KOPT-K1 (cell line): ENCODE results near the gene FXYD4.

Experiments
- H3K27ac ChIP-seq: fragments of 200-600 bp; sonication (generic); 2 replicates; pipeline ENCODE4 v1.5.1; 2016; ENCODE audit warnings: antibody characterized with exemption, mild to moderate bottlenecking, low read depth, low read length; ENCODE audit not compliant: poor library complexity, severe bottlenecking
- H3K36me3 ChIP-seq: fragments of 200-600 bp; sonication (generic); 2 replicates; pipeline ENCODE4 v1.5.1; 2017; ENCODE audit warnings: antibody characterized with exemption, mild to moderate bottlenecking, low read length, moderate library complexity; ENCODE audit not compliant: insufficient read depth
- H3K9me3 ChIP-seq: fragments of 200-600 bp; sonication (generic); 2 replicates; pipeline ENCODE4 v1.5.1; 2017; ENCODE audit warnings: antibody characterized with exemption, low read length, mild to moderate bottlenecking; ENCODE audit not compliant: insufficient read depth, poor library complexity, severe bottlenecking

FXYD4 gene

GRCh38 chr10:43339136-43339535, 32.3 kb upstream of the FXYD4 start:
- no peaks in the 10 kb centered on the region for H3K36me3 ChIP-seq
- H3K27ac ChIP-seq, result no peak overlapping the region
- no peaks in the 10 kb centered on the region for H3K9me3 ChIP-seq

DNA sequence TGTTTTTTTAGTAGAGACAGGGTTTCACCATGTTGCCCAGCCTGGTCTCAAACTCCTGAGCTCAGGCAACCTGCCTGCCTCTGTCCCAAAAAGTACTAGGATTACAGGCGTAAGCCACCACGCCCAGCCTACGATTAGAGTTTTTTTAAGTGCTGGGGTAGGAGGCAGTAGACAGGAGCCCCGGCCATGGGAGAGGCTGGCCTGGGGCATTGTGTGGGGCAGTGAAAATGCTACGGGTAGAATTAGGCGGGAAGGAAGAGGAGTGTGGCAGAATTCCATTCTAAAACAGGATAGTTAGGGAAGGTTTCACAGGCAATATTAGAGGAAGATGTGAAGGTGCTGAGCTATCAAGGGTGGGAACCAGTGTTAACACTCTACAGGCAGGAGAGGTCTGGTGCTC, 31.3 kb upstream of the FXYD4 start:
- no peaks in the 10 kb centered on the region for H3K36me3 ChIP-seq
- H3K9me3 ChIP-seq, result no peaks in the 10 kb centered on the region
- H3K27ac ChIP-seq, result no peak overlapping the region

GRCh38 chr10:43340619-43341018, 30.8 kb upstream of the FXYD4 start:
- no peak overlapping the region for H3K27ac ChIP-seq
- no peaks in the 10 kb centered on the region for H3K36me3 ChIP-seq
- no peaks in the 10 kb centered on the region for H3K9me3 ChIP-seq

GRCh38 chr10:43341450-43341849, 30.0 kb upstream of the FXYD4 start:
- Histone ChIP-seq H3K27ac (no peak overlapping the region), H3K36me3 (no peaks in the 10 kb centered on the region), H3K9me3 (no peaks in the 10 kb centered on the region)

- H3K27ac ChIP-seq, result no peak overlapping the region
- H3K9me3 ChIP-seq, result no peaks in the 10 kb centered on the region
- no peaks in the 10 kb centered on the region for H3K36me3 ChIP-seq
Observed at GRCh38 chr10:43342279-43343125, 28.9 kb upstream of the FXYD4 start.

DNA sequence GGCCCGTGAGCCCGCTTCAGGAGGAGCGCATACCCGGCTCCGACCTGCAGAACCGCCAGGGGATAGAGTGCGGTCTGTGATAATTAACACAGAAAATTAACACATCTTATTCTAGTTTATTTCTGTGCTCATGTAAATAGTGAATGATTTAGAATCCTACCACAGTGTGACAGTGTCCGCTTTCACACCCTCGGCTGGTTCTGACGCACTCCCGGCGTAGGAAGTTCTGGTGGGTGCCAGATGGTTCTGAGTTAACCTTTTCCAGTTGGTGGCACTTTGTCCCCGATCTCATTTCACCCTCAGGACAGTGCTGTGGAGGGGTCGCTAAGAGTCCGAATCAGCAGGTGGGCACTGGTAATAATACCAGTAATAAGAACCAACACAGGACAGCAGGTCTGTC, 28.3 kb upstream of the FXYD4 start:
- H3K36me3 ChIP-seq, result no peaks in the 10 kb centered on the region
- no peaks in the 10 kb centered on the region for H3K9me3 ChIP-seq
- no peak overlapping the region for H3K27ac ChIP-seq

GRCh38 chr10:43344051-43344450, 27.4 kb upstream of the FXYD4 start:
- no peaks in the 10 kb centered on the region for H3K36me3 ChIP-seq
- H3K9me3 ChIP-seq, result no peaks in the 10 kb centered on the region
- H3K27ac ChIP-seq, result no peak overlapping the region

- no peak overlapping the region for H3K27ac ChIP-seq
Observed at GRCh38 chr10:43347997-43348396, 23.4 kb upstream of the FXYD4 start.

GRCh38 chr10:43348511-43349312, 22.7 kb upstream of the FXYD4 start:
- Histone ChIP-seq H3K36me3 (no peaks in the 10 kb centered on the region), H3K9me3 (no peaks in the 10 kb centered on the region), H3K27ac (no peak overlapping the region)

More at GRCh38 chr10:43347997-43348396, 23.4 kb upstream of the FXYD4 start:
- H3K36me3 ChIP-seq, result no peaks in the 10 kb centered on the region
- H3K9me3 ChIP-seq, result no peaks in the 10 kb centered on the region

DNA sequence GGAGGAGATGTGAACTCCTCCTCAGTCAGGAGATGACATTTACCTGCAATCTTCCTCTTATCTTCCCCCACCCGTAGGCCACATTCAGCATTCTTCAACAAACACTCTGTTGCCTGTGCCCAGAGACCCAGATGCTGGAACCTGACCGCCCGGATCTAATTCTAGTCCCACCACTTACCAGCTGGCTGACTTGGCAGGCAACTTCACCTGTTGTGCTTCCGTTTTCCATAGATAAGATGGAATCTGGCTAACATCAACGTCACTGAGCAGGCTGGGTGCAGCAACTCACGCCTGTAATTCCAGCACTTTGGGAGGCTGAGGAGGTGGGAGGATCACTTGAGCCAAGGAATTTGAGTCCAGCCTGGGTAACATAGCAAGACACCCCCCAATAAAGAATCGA, 21.3 kb upstream of the FXYD4 start:
- Histone ChIP-seq H3K36me3 (no peaks in the 10 kb centered on the region), H3K27ac (no peak overlapping the region), H3K9me3 (no peaks in the 10 kb centered on the region)

DNA sequence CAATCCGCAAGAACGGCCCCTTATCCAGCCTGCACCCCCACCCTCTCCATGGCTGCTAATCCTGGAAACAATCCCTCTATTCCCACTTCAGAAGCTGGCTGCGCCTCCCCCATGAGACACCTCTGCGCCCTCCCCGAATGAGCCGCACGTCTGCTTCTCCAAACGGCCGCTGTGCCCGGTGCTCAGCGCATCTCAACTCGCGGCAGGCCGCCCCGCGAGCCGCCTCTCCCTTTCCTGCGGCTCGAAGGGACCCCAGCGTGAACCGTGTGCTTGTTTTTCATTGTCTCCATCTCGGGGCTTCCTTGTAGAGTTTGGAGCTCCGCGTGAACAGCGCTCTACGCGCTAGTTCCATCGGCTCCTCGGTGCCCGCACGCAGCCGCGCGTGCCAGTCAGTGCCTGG, 20.8 kb upstream of the FXYD4 start:
- H3K36me3 ChIP-seq, result no peaks in the 10 kb centered on the region
- H3K9me3 ChIP-seq, result no peaks in the 10 kb centered on the region
- H3K27ac ChIP-seq, result no peak overlapping the region

- no peaks in the 10 kb centered on the region for H3K9me3 ChIP-seq
- no peak overlapping the region for H3K27ac ChIP-seq
- H3K36me3 ChIP-seq, result no peaks in the 10 kb centered on the region
Observed at GRCh38 chr10:43351301-43351700, 20.1 kb upstream of the FXYD4 start.

- no peaks in the 10 kb centered on the region for H3K36me3 ChIP-seq
- H3K9me3 ChIP-seq, result no peaks in the 10 kb centered on the region
- no peak overlapping the region for H3K27ac ChIP-seq
Observed at GRCh38 chr10:43352951-43353350, 18.5 kb upstream of the FXYD4 start.

DNA sequence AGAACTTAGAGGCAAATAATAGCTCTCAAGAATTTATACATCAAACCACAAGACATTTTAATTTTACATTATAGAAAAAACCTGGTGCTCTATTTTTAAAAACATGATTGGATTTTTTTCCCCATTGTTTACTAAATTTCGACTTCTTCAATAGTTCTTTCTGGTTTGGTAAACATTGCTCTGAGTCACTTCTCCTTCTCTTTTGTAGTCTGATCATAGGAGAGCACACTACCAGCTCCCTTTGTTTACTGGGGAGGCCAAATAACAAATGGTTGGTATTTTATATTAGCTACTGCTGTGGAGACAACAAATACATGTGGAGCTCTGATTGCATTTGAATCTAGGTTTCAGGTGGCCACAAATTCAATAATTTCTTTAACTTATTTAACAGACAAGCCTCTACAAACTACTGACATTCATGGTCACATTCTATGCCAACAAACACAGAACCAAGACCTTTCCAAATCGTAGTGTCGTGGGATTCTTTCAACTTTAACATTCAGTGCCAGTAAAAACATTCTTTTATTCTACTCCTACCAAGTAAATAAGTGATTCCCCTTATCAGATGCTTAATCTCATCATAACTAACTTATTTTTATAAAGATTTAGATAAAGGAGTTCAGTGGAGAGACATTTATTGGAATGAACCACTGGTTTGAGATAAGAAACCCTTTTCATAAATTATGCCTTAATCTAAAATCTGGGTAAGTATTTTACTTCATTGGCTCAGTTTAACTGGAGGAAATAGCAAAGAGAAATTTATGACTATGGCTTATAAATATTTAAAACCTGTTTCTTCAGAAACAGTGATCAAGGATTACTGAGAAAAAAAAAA, 17.7 kb upstream of the FXYD4 start:
- Histone ChIP-seq H3K27ac (no peak overlapping the region), H3K36me3 (no peaks in the 10 kb centered on the region), H3K9me3 (no peaks in the 10 kb centered on the region)

DNA sequence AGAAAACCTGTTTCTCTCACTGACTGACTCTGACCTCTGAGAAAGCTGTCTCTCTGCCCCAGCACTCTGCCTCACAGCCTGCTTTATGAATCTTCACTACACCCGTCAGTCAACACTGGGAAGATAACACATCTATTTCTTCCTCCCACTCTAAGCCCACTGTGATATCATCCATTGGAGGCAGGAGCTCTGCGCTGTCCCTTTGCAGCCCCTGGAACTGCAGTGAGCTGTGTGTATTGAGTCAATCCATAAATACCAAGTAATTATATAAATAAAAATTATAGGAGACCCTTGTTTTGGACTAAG, 17.2 kb upstream of the FXYD4 start:
- Histone ChIP-seq H3K27ac (no peak overlapping the region), H3K9me3 (no peaks in the 10 kb centered on the region)

More for the DNA sequence above, 17.2 kb upstream of the FXYD4 start:
- no peaks in the 10 kb centered on the region for H3K36me3 ChIP-seq
